WTC11 (cell line): ENCODE measurements around the gene TRAF2. TPM values are rescaled to one million over a fixed set of nuclear protein-coding genes. Genes with fewer than 3 reads are reported as not detected.

ENCODE experiments used
- ATAC-seq: fragments of 200-7000 bp; cut with Tn5 transposase; 2 replicates; pipeline ENCODE4 v1.10.0; 2021; ENCODE audit warnings: mild to moderate bottlenecking, moderate library complexity
- CTCF ChIA-PET: fragments of 300-600 bp; sonication (Branson Sonifier 250); formaldehyde crosslinking; loops from one replicate; lab custom pipeline; 2021; ENCODE audit warnings: antibody characterized with exemption; lab: Charles Lee
- POLR2A ChIA-PET: fragments of 350-600 bp; sonication (Branson Sonifier 250); formaldehyde crosslinking; loops from one replicate; lab custom pipeline; 2021; ENCODE audit warnings: antibody characterized with exemption; lab: Charles Lee
- DNase-seq: peaks from one replicate; pipeline ENCODE4 v3.0.0; 2021; ENCODE audit warnings: low spot score
- H3K27ac Mint-ChIP-seq: 2 replicates; pipeline ENCODE4 v1.8.0; 2021; ENCODE audit warnings: mixed read lengths
- H3K27me3 Mint-ChIP-seq: 2 replicates; pipeline ENCODE4 v1.8.0; 2021; ENCODE audit warnings: low read depth, mild to moderate bottlenecking, moderate library complexity, mixed read lengths
- H3K36me3 Mint-ChIP-seq: 2 replicates; pipeline ENCODE4 v1.8.0; 2021; ENCODE audit warnings: mixed read lengths
- H3K4me1 Mint-ChIP-seq: 2 replicates; pipeline ENCODE4 v1.8.0; 2022; ENCODE audit warnings: mixed read lengths
- H3K4me3 Mint-ChIP-seq: 2 replicates; pipeline ENCODE4 v1.8.0; 2021; ENCODE audit warnings: mild to moderate bottlenecking, moderate library complexity, mixed read lengths
- H3K9me3 Mint-ChIP-seq: 2 replicates; pipeline ENCODE4 v1.8.0; 2021; ENCODE audit warnings: mixed read lengths
- ATF1 ChIP-seq: sonication (generic); formaldehyde crosslinking; IDR thresholded peaks from 2 replicates; pipeline ENCODE4 v1.8.1; 2023; ENCODE audit warnings: mild to moderate bottlenecking, moderate library complexity, missing genetic modification reagents
- CREB1 ChIP-seq: sonication (generic); formaldehyde crosslinking; IDR thresholded peaks from 2 replicates; pipeline ENCODE4 v1.8.0; 2023; ENCODE audit warnings: mild to moderate bottlenecking, missing genetic modification reagents
- CREM ChIP-seq: sonication (generic); formaldehyde crosslinking; IDR thresholded peaks from 2 replicates; pipeline ENCODE4 v1.8.1; 2022; ENCODE audit warnings: mild to moderate bottlenecking, missing genetic modification reagents, moderate library complexity
- EMX1 ChIP-seq: fragments of 250-450 bp; sonication (Bioruptor Pico); IDR thresholded peaks from 2 replicates; pipeline ENCODE4 v1.8.0; 2021; ENCODE audit warnings: mild to moderate bottlenecking
- FOXK1 ChIP-seq: sonication (generic); formaldehyde crosslinking; IDR thresholded peaks from 2 replicates; pipeline ENCODE4 v1.8.0; 2022; ENCODE audit warnings: mild to moderate bottlenecking, moderate library complexity, missing genetic modification reagents
- GABPB1 ChIP-seq: sonication (generic); formaldehyde crosslinking; IDR thresholded peaks from 2 replicates; pipeline ENCODE4 v1.8.1; 2023; ENCODE audit warnings: mild to moderate bottlenecking, missing genetic modification reagents
- GTF2I ChIP-seq: fragments of 250-450 bp; sonication (Bioruptor Pico); conservative IDR thresholded peaks from 2 replicates; pipeline ENCODE4 v1.4.0; 2021; ENCODE audit warnings: mild to moderate bottlenecking
- JUN ChIP-seq: sonication (generic); formaldehyde crosslinking; IDR thresholded peaks from 2 replicates; pipeline ENCODE4 v1.8.0; 2023; ENCODE audit warnings: mild to moderate bottlenecking, missing genetic modification reagents
- RELA ChIP-seq: sonication (generic); formaldehyde crosslinking; IDR thresholded peaks from 2 replicates; pipeline ENCODE4 v1.8.1; 2022; ENCODE audit warnings: missing genetic modification reagents, mild to moderate bottlenecking, borderline replicate concordance
- SMAD4 ChIP-seq: sonication (generic); formaldehyde crosslinking; IDR thresholded peaks from 2 replicates; pipeline ENCODE4 v1.8.0; 2022; ENCODE audit warnings: mild to moderate bottlenecking, missing genetic modification reagents
- SOX15 ChIP-seq: fragments of 250-450 bp; sonication (Bioruptor Pico); IDR thresholded peaks from 2 replicates; pipeline ENCODE4 v1.9.0; 2021; ENCODE audit warnings: mild to moderate bottlenecking
- TEAD4 ChIP-seq: sonication (generic); formaldehyde crosslinking; IDR thresholded peaks from 2 replicates; pipeline ENCODE4 v1.8.0; 2022; ENCODE audit warnings: mild to moderate bottlenecking, missing genetic modification reagents
- TP53 ChIP-seq: sonication (generic); formaldehyde crosslinking; IDR thresholded peaks from 2 replicates; pipeline ENCODE4 v1.8.1; 2023; ENCODE audit warnings: mild to moderate bottlenecking, missing genetic modification reagents
- total RNA-seq: library from RNA; stranded (reverse); gene quantifications from 3 replicates; pipeline ENCODE4 v1.2.3, GENCODE V29; 2021
- TF ChIP-seq, protein P1 (sequence below): sonication (generic); formaldehyde crosslinking; IDR thresholded peaks from 2 replicates; pipeline ENCODE4 v1.8.1; 2023; ENCODE audit warnings: mild to moderate bottlenecking, missing genetic modification reagents, moderate library complexity
- TF ChIP-seq, protein P2 (sequence below): sonication (generic); formaldehyde crosslinking; IDR thresholded peaks from 2 replicates; pipeline ENCODE4 v1.8.0; 2023; ENCODE audit warnings: mild to moderate bottlenecking, missing genetic modification reagents
- TF ChIP-seq, protein P3 (sequence below): sonication (generic); formaldehyde crosslinking; IDR thresholded peaks from 2 replicates; pipeline ENCODE4 v1.8.0; 2023; ENCODE audit warnings: missing genetic modification reagents, mild to moderate bottlenecking, borderline replicate concordance
- TF ChIP-seq, protein P4 (sequence below): sonication (generic); formaldehyde crosslinking; IDR thresholded peaks from 2 replicates; pipeline ENCODE4 v1.8.1; 2022; ENCODE audit warnings: low read depth, missing genetic modification reagents, borderline replicate concordance
- TF ChIP-seq, protein P5 (sequence below): sonication (generic); formaldehyde crosslinking; IDR thresholded peaks from 2 replicates; pipeline ENCODE4 v1.8.1; 2023; ENCODE audit warnings: mild to moderate bottlenecking, moderate library complexity, missing genetic modification reagents

The TRAF2 gene
- total RNA-seq, 1 experiment from 2014 or later: 55.0 TPM

- H3K4me1 Mint-ChIP-seq: no peaks in the 10 kb centered on the region
- ATAC-seq (no peak), DNase-seq (no peak)
- H3K36me3 Mint-ChIP-seq: peaks cover 43% of the 10 kb centered on the region
- no peaks in the 10 kb centered on the region for H3K27me3 Mint-ChIP-seq
- TF ChIP-seq GTF2I (no peak), ATF1 (CRISPR knock-in tag) (no peak)
- no peaks in the 10 kb centered on the region for H3K9me3 Mint-ChIP-seq
- no peak overlapping the region for H3K4me3 Mint-ChIP-seq
- ChIA-PET CTCF (no interaction called here), POLR2A (no interaction called here)
- H3K27ac Mint-ChIP-seq: no peak overlapping the region
Measured at GRCh38 chr9:136903041-136903554, 16.8 kb downstream of the TRAF2 start.

GRCh38 chr9:136906266-136906665 lies 19.9 kb downstream of the TRAF2 start:
- ChIA-PET POLR2A (no interaction called here), CTCF (no interaction called here)
- no peak for ATAC-seq
- Mint-ChIP-seq H3K4me3 (no peak overlapping the region), H3K27me3 (no peaks in the 10 kb centered on the region), H3K27ac (no peak overlapping the region; the same call in 1 of the 2 replicates), H3K9me3 (no peaks in the 10 kb centered on the region), H3K4me1 (no peaks in the 10 kb centered on the region), H3K36me3 (peaks cover 43% of the 10 kb centered on the region)
- no peak for DNase-seq
- TF ChIP-seq GABPB1 (CRISPR knock-in tag) (no peak), JUN (CRISPR knock-in tag) (no peak), SMAD4 (CRISPR knock-in tag) (no peak), TEAD4 (CRISPR knock-in tag) (no peak), FOXK1 (CRISPR knock-in tag) (no peak), ATF1 (CRISPR knock-in tag) (no peak), EMX1 (CRISPR knock-in tag) (no peak), SOX15 (CRISPR knock-in tag) (no peak), RELA (CRISPR knock-in tag) (no peak), CREM (no peak), TP53 (no peak), CREB1 (CRISPR knock-in tag) (no peak)
- TF ChIP-seq, protein P1, sequence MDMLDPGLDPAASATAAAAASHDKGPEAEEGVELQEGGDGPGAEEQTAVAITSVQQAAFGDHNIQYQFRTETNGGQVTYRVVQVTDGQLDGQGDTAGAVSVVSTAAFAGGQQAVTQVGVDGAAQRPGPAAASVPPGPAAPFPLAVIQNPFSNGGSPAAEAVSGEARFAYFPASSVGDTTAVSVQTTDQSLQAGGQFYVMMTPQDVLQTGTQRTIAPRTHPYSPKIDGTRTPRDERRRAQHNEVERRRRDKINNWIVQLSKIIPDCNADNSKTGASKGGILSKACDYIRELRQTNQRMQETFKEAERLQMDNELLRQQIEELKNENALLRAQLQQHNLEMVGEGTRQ: no peak
- TF ChIP-seq, protein P2, sequence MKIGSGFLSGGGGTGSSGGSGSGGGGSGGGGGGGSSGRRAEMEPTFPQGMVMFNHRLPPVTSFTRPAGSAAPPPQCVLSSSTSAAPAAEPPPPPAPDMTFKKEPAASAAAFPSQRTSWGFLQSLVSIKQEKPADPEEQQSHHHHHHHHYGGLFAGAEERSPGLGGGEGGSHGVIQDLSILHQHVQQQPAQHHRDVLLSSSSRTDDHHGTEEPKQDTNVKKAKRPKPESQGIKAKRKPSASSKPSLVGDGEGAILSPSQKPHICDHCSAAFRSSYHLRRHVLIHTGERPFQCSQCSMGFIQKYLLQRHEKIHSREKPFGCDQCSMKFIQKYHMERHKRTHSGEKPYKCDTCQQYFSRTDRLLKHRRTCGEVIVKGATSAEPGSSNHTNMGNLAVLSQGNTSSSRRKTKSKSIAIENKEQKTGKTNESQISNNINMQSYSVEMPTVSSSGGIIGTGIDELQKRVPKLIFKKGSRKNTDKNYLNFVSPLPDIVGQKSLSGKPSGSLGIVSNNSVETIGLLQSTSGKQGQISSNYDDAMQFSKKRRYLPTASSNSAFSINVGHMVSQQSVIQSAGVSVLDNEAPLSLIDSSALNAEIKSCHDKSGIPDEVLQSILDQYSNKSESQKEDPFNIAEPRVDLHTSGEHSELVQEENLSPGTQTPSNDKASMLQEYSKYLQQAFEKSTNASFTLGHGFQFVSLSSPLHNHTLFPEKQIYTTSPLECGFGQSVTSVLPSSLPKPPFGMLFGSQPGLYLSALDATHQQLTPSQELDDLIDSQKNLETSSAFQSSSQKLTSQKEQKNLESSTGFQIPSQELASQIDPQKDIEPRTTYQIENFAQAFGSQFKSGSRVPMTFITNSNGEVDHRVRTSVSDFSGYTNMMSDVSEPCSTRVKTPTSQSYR (CRISPR knock-in tag): no peak
- TF ChIP-seq, protein P3, sequence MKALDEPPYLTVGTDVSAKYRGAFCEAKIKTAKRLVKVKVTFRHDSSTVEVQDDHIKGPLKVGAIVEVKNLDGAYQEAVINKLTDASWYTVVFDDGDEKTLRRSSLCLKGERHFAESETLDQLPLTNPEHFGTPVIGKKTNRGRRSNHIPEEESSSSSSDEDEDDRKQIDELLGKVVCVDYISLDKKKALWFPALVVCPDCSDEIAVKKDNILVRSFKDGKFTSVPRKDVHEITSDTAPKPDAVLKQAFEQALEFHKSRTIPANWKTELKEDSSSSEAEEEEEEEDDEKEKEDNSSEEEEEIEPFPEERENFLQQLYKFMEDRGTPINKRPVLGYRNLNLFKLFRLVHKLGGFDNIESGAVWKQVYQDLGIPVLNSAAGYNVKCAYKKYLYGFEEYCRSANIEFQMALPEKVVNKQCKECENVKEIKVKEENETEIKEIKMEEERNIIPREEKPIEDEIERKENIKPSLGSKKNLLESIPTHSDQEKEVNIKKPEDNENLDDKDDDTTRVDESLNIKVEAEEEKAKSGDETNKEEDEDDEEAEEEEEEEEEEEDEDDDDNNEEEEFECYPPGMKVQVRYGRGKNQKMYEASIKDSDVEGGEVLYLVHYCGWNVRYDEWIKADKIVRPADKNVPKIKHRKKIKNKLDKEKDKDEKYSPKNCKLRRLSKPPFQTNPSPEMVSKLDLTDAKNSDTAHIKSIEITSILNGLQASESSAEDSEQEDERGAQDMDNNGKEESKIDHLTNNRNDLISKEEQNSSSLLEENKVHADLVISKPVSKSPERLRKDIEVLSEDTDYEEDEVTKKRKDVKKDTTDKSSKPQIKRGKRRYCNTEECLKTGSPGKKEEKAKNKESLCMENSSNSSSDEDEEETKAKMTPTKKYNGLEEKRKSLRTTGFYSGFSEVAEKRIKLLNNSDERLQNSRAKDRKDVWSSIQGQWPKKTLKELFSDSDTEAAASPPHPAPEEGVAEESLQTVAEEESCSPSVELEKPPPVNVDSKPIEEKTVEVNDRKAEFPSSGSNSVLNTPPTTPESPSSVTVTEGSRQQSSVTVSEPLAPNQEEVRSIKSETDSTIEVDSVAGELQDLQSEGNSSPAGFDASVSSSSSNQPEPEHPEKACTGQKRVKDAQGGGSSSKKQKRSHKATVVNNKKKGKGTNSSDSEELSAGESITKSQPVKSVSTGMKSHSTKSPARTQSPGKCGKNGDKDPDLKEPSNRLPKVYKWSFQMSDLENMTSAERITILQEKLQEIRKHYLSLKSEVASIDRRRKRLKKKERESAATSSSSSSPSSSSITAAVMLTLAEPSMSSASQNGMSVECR (CRISPR knock-in tag): no peak
- TF ChIP-seq, protein P4, sequence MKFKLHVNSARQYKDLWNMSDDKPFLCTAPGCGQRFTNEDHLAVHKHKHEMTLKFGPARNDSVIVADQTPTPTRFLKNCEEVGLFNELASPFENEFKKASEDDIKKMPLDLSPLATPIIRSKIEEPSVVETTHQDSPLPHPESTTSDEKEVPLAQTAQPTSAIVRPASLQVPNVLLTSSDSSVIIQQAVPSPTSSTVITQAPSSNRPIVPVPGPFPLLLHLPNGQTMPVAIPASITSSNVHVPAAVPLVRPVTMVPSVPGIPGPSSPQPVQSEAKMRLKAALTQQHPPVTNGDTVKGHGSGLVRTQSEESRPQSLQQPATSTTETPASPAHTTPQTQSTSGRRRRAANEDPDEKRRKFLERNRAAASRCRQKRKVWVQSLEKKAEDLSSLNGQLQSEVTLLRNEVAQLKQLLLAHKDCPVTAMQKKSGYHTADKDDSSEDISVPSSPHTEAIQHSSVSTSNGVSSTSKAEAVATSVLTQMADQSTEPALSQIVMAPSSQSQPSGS (CRISPR knock-in tag): no peak
- TF ChIP-seq, protein P5, sequence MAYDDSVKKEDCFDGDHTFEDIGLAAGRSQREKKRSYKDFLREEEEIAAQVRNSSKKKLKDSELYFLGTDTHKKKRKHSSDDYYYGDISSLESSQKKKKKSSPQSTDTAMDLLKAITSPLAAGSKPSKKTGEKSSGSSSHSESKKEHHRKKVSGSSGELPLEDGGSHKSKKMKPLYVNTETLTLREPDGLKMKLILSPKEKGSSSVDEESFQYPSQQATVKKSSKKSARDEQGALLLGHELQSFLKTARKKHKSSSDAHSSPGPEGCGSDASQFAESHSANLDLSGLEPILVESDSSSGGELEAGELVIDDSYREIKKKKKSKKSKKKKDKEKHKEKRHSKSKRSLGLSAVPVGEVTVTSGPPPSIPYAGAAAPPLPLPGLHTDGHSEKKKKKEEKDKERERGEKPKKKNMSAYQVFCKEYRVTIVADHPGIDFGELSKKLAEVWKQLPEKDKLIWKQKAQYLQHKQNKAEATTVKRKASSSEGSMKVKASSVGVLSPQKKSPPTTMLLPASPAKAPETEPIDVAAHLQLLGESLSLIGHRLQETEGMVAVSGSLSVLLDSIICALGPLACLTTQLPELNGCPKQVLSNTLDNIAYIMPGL (CRISPR knock-in tag): no peak
